GM18526 (cell line): ENCODE results near the gene RASSF6.

ENCODE experiments used
- POLR2A ChIP-seq: IDR thresholded peaks from 3 replicates; pipeline ENCODE4 v1.6.1; 2011; ENCODE audit not compliant: insufficient read length; ENCODE audit errors: extremely low read depth

RASSF6 gene

GRCh38 chr4:73533515-73534422, 86.5 kb downstream of the RASSF6 start:
- no peak for TF ChIP-seq POLR2A

GRCh38 chr4:73528171-73528570, 92.1 kb downstream of the RASSF6 start:
- no peak for TF ChIP-seq POLR2A

GRCh38 chr4:73527196-73527595, 93.0 kb downstream of the RASSF6 start:
- no peak for TF ChIP-seq POLR2A

- TF ChIP-seq POLR2A = no peak
These were observed 94.6 kb downstream of the RASSF6 start for GRCh38 chr4:73525611-73526010.

- TF ChIP-seq POLR2A = no peak
These were observed 97.1 kb downstream of the RASSF6 start for GRCh38 chr4:73523126-73523525.
